MM.1S (cell line): ENCODE results near the gene UBAC1.
"Not testable (repeated sequence)": the region's sequence is repeated elsewhere in the genome, so short reads cannot be mapped to it uniquely, and the experiment has no call there.

ENCODE experiments used
- DNase-seq: peaks from one replicate; pipeline ENCODE4 v3.0.0-alpha.2; 2015
- H2AFZ ChIP-seq: fragments of 300-600 bp; sonication (generic); 2 replicates; pipeline ENCODE4 v1.6.0; 2016; ENCODE audit warnings: antibody characterized with exemption, low read length
- H3F3A ChIP-seq: fragments of 300-600 bp; sonication (generic); 2 replicates; pipeline ENCODE4 v1.6.1; 2016; ENCODE audit warnings: mild to moderate bottlenecking, antibody characterized with exemption, low read length, moderate library complexity, mixed read lengths; ENCODE audit not compliant: insufficient read depth
- H3K27ac ChIP-seq: fragments of 300-600 bp; sonication (generic); 2 replicates; pipeline ENCODE4 v1.5.1; 2016; ENCODE audit warnings: mild to moderate bottlenecking, low read length
- H3K27me3 ChIP-seq: fragments of 300-600 bp; sonication (generic); replicated peaks from 2 replicates; pipeline ENCODE4 v1.6.0; 2016; ENCODE audit warnings: low read length; ENCODE audit not compliant: insufficient read depth
- H3K36me3 ChIP-seq: fragments of 300-600 bp; sonication (generic); replicated peaks from 2 replicates; pipeline ENCODE4 v1.6.1; 2016; ENCODE audit warnings: mild to moderate bottlenecking, low read length, mixed read lengths; ENCODE audit not compliant: insufficient read depth
- H3K4me1 ChIP-seq: fragments of 300-600 bp; sonication (generic); 2 replicates; pipeline ENCODE4 v1.6.1; 2016; ENCODE audit warnings: low read length, mixed read lengths
- H3K4me2 ChIP-seq: fragments of 300-600 bp; sonication (generic); 2 replicates; pipeline ENCODE4 v1.6.0; 2016; ENCODE audit warnings: low read depth, low read length
- H3K4me3 ChIP-seq: fragments of 300-600 bp; sonication (generic); 2 replicates; pipeline ENCODE4 v1.5.1; 2016; ENCODE audit warnings: low read length, mixed read lengths
- H3K79me2 ChIP-seq: fragments of 300-600 bp; sonication (generic); 2 replicates; pipeline ENCODE4 v1.6.1; 2016; ENCODE audit warnings: mixed run types, low read length, mixed read lengths
- H3K9ac ChIP-seq: fragments of 300-600 bp; sonication (generic); 2 replicates; pipeline ENCODE4 v1.6.1; 2016; ENCODE audit warnings: low read length, mixed read lengths
- H3K9me2 ChIP-seq: fragments of 300-600 bp; sonication (generic); replicated peaks from 2 replicates; pipeline ENCODE4 v1.6.1; 2016; ENCODE audit warnings: mild to moderate bottlenecking, low read length, mixed read lengths; ENCODE audit not compliant: insufficient read depth
- H3K9me3 ChIP-seq: fragments of 300-600 bp; sonication (generic); replicated peaks from 2 replicates; pipeline ENCODE4 v1.6.1; 2016; ENCODE audit warnings: mild to moderate bottlenecking, low read length, mixed read lengths; ENCODE audit not compliant: insufficient read depth
- H4K20me1 ChIP-seq: fragments of 300-600 bp; sonication (generic); 2 replicates; pipeline ENCODE4 v1.6.1; 2016; ENCODE audit warnings: mild to moderate bottlenecking, low read length, moderate library complexity, mixed read lengths; ENCODE audit not compliant: insufficient read depth
- CTCF ChIP-seq: fragments of 300-600 bp; sonication (generic); IDR thresholded peaks from 2 replicates; pipeline ENCODE4 v1.5.1; 2016; ENCODE audit warnings: antibody characterized with exemption, low read length, mixed read lengths
- EZH2 ChIP-seq: fragments of 300-600 bp; sonication (generic); optimal IDR thresholded peaks from 2 replicates; pipeline ENCODE3; 2017; ENCODE audit warnings: low read depth, mild to moderate bottlenecking, antibody characterized with exemption, low read length, mixed read lengths
- EZH2phosphoT487 ChIP-seq: fragments of 300-600 bp; sonication (generic); IDR thresholded peaks from 2 replicates; pipeline ENCODE4 v1.6.1; 2018; ENCODE audit warnings: antibody characterized with exemption, low read length

Gene UBAC1

GRCh38 chr9:135896205-135896604 is 65.0 kb downstream of the UBAC1 start:
- Histone ChIP-seq H2AFZ (no peak overlapping the region), H3K27me3 (no peaks in the 10 kb centered on the region), H4K20me1 (0 out of 2 replicates have a peak, but pooled peaks cover 4% of the 10 kb centered on the region), H3F3A (no peaks in the 10 kb centered on the region), H3K4me3 (no peak overlapping the region), H3K9me3 (no peaks in the 10 kb centered on the region), H3K36me3 (no peaks in the 10 kb centered on the region), H3K27ac (no peak overlapping the region), H3K4me2 (no peak overlapping the region), H3K79me2 (peaks cover 81% of the 10 kb centered on the region), H3K9ac (no peak overlapping the region), H3K9me2 (no peaks in the 10 kb centered on the region), H3K4me1 (no peaks in the 10 kb centered on the region)
- no peak for DNase-seq
- TF ChIP-seq CTCF (no peak), EZH2phosphoT487 (no peak), EZH2 (no peak)

GRCh38 chr9:135895202-135895848 is 65.8 kb downstream of the UBAC1 start:
- Histone ChIP-seq H3K4me3 (no peak overlapping the region), H3K9me3 (no peaks in the 10 kb centered on the region), H3K4me1 (no peaks in the 10 kb centered on the region), H4K20me1 (0 out of 2 replicates have a peak, but pooled peaks cover 4% of the 10 kb centered on the region), H3K79me2 (peaks cover 84% of the 10 kb centered on the region), H3K27ac (no peak overlapping the region), H3K4me2 (no peak overlapping the region), H3K9me2 (no peaks in the 10 kb centered on the region), H3K36me3 (no peaks in the 10 kb centered on the region), H3F3A (no peaks in the 10 kb centered on the region), H3K9ac (no peak overlapping the region), H3K27me3 (no peaks in the 10 kb centered on the region), H2AFZ (no peak overlapping the region)
- DNase-seq: no peak
- TF ChIP-seq EZH2: no peak
- TF ChIP-seq EZH2phosphoT487: no peak
- no peak for TF ChIP-seq CTCF

GRCh38 chr9:135893104-135893503 is 68.1 kb downstream of the UBAC1 start:
- TF ChIP-seq CTCF (no peak), EZH2 (no peak), EZH2phosphoT487 (no peak)
- Histone ChIP-seq H4K20me1 (0 out of 2 replicates have a peak, but pooled peaks cover 4% of the 10 kb centered on the region), H3K36me3 (no peaks in the 10 kb centered on the region)

GRCh38 chr9:135892327-135892726 is 68.8 kb downstream of the UBAC1 start:
- not testable (repeated sequence) for H3K36me3 ChIP-seq, H3K9me2 ChIP-seq, H2AFZ ChIP-seq, H4K20me1 ChIP-seq, H3K27ac ChIP-seq, H3K9ac ChIP-seq, H3K9me3 ChIP-seq, H3F3A ChIP-seq, H3K4me2 ChIP-seq, H3K4me3 ChIP-seq, H3K27me3 ChIP-seq, H3K4me1 ChIP-seq, DNase-seq
- peaks cover 91% of the 10 kb centered on the region for H3K79me2 ChIP-seq

More at GRCh38 chr9:135893104-135893503, 68.1 kb downstream of the UBAC1 start:
- Histone ChIP-seq H3F3A (no peaks in the 10 kb centered on the region), H3K4me1 (no peaks in the 10 kb centered on the region), H3K27ac (no peak overlapping the region), H3K9me3 (no peaks in the 10 kb centered on the region), H3K4me2 (no peak overlapping the region), H3K4me3 (no peak overlapping the region), H3K9ac (no peak overlapping the region), H2AFZ (no peak overlapping the region), H3K9me2 (no peaks in the 10 kb centered on the region), H3K79me2 (peaks cover 96% of the 10 kb centered on the region), H3K27me3 (no peaks in the 10 kb centered on the region)
- DNase-seq: no peak
